ENCODE data around the gene PSAP. TPM values are rescaled to one million over a fixed set of nuclear protein-coding genes. Genes with fewer than 3 reads are reported as not detected.

Gene PSAP
- total RNA-seq, 1 experiment from 2014 or later: 336 TPM

GRCh38 chr10:71865561-71866041 lies 14.6 kb upstream of the PSAP start:
- no peak overlapping the region for H3K27ac ChIP-seq (ENCODE audit: insufficient read length, low read depth, low read length)
- no peaks in the 10 kb centered on the region for H3K4me1 ChIP-seq (ENCODE audit: insufficient read depth, low read length)
- H3K14ac ChIP-seq (ENCODE audit: insufficient read depth, low read length): no peak overlapping the region; the same call in 1 of the 2 replicates
- H3K27me3 ChIP-seq (ENCODE audit: insufficient read depth, low read length): no peaks in the 10 kb centered on the region
- WGBS (ENCODE audit: extremely low coverage, insufficient read length, low lambda C conversion rate): no CpG with 5 or more reads among the region's 7 CpGs
- no peak overlapping the region for H3K9ac ChIP-seq (ENCODE audit: extremely low read depth, insufficient read length, low read length)
- no peak overlapping the region for H3K4ac ChIP-seq (ENCODE audit: low read depth, low read length)
- H2BK12ac ChIP-seq (ENCODE audit: insufficient read length, low read depth, low read length): no peak overlapping the region
- no peaks in the 10 kb centered on the region for H3K23me2 ChIP-seq (ENCODE audit: insufficient read length, low read depth, low read length, poor library complexity, severe bottlenecking)
- DNase-seq: no peak
- H3K4me2 ChIP-seq (ENCODE audit: insufficient read depth, insufficient read length, low read length): no peak overlapping the region
- no peak overlapping the region for H4K8ac ChIP-seq (replicated peaks; ENCODE audit: insufficient read length, low read depth, low read length)
- no peaks in the 10 kb centered on the region for H3K9me3 ChIP-seq (ENCODE audit: control insufficient read depth, low read depth, low read length)
- no peak overlapping the region for H2BK20ac ChIP-seq (ENCODE audit: low read depth, low read length, poor library complexity, severe bottlenecking)
- no peak overlapping the region for H4K5ac ChIP-seq (ENCODE audit: insufficient read length, low read depth, low read length)
- Mint-ChIP-seq H3K4me1 (peaks cover 7 to 12% of the 10 kb centered on the region in 2 experiments), H3K27me3 (ENCODE audit: low read depth) (no peaks in the 10 kb centered on the region; the same call in none of the 2 replicates), H3K27ac (no peak overlapping the region), H3K36me3 (ENCODE audit: insufficient read depth in 1 of 3, low read depth in 3 of 3) (peaks cover 0 to 7% (median 2%) of the 10 kb centered on the region in 3 experiments; a peak in 4 of 7 replicates), H3K4me3 (no peak overlapping the region), H3K9me3 (peaks cover 7 to 8% of the 10 kb centered on the region in 2 experiments)
- H3T11ph ChIP-seq (ENCODE audit: low read length): no peak overlapping the region
- no peak overlapping the region for H2AFZ ChIP-seq (ENCODE audit: low read length)
- H4K91ac ChIP-seq (ENCODE audit: insufficient read length, low read depth, low read length): no peak overlapping the region
- H2BK5ac ChIP-seq (ENCODE audit: insufficient read length, low read length): no peak overlapping the region
- no peak overlapping the region for H2BK15ac ChIP-seq (ENCODE audit: low read depth, low read length)
- no peak for TF ChIP-seq CTCF (conservative IDR thresholded peaks at IDR 0.05)
- H2AK5ac ChIP-seq (ENCODE audit: insufficient read length, low read length): no peak overlapping the region
- H3K79me2 ChIP-seq (ENCODE audit: insufficient read depth, low read length): no peaks in the 10 kb centered on the region
- no peak overlapping the region for H3K18ac ChIP-seq (ENCODE audit: insufficient read length, low read depth, low read length)
- H3K79me1 ChIP-seq (ENCODE audit: insufficient read depth, low read depth, low read length, poor library complexity, severe bottlenecking): no peaks in the 10 kb centered on the region
- no peaks in the 10 kb centered on the region for H4K20me1 ChIP-seq (ENCODE audit: control insufficient read depth, insufficient read depth, insufficient read length)
- no peak overlapping the region for H3K56ac ChIP-seq (ENCODE audit: insufficient read length, low read depth, low read length)
- H3K23ac ChIP-seq (ENCODE audit: insufficient read length, low read depth, low read length): no peak overlapping the region
- no peak overlapping the region for H2BK120ac ChIP-seq (ENCODE audit: low read depth, low read length, poor library complexity, severe bottlenecking)

All from H9 (cell line).